AG04450 (cell line): ENCODE measurements around the gene RBM19. TPM values are rescaled to one million over a fixed set of nuclear protein-coding genes. Genes with fewer than 3 reads are reported as not detected.
"Not testable (repeated sequence)": the region's sequence is repeated elsewhere in the genome, so short reads cannot be mapped to it uniquely, and the experiment has no call there.

ENCODE experiments used
- CTCF ChIA-PET: fragments of 300-600, 350-600 bp; formaldehyde crosslinking; extraction: SDS; loops from one replicate; lab custom pipeline; 2022; ENCODE audit warnings: antibody characterized with exemption, inconsistent platforms; lab: Charles Lee
- POLR2A ChIA-PET: fragments of 350-600 bp; formaldehyde crosslinking; extraction: SDS; loops from one replicate; lab custom pipeline; 2021; ENCODE audit warnings: antibody characterized with exemption, inconsistent platforms; lab: Yijun Ruan, JAX
- DNase-seq: peaks from one replicate; pipeline ENCODE4 v3.0.0-alpha.2; 2011; ENCODE audit warnings: low read depth, low spot score
- H3K27ac ChIP-seq: one replicate; pipeline ENCODE4 v1.5.1; 2012; ENCODE audit warnings: low read depth, low read length, control low read depth
- H3K27me3 ChIP-seq: one replicate; pipeline ENCODE4 v1.6.0; 2012; ENCODE audit warnings: low read length; ENCODE audit not compliant: control insufficient read depth, insufficient read depth
- H3K4me3 ChIP-seq: 2 replicates; pipeline ENCODE4 v1.5.1; 2011; ENCODE audit warnings: mild to moderate bottlenecking, low read depth, low read length, control low read depth
- H3K9me3 ChIP-seq: 2 replicates; pipeline ENCODE4 v1.5.1; 2012; ENCODE audit warnings: low read length; ENCODE audit not compliant: control insufficient read depth, insufficient read depth
- CTCF ChIP-seq: IDR thresholded peaks from 2 replicates; pipeline ENCODE4 v1.5.1; 2011; ENCODE audit warnings: low read depth, low read length, control low read depth, inconsistent platforms
- polyA plus RNA-seq: library from polyadenylated mRNA; depleted of rRNA; stranded (reverse); fragments of >200 nt; gene quantifications from 2 replicates; pipeline ENCODE4 v1.2.3, GENCODE V29; 2011

Gene RBM19
- polyA plus RNA-seq, 1 experiment, result 10.6 TPM

- TF ChIP-seq CTCF, result no peak
- ChIA-PET POLR2A (no interaction called here), CTCF (interaction anchor here (0.7 to 2.8 kb wide), 2 partner anchors 13 to 14 kb away, joined by 3 to 16 read pairs; no protein-coding TSS in a partner anchor)
- Histone ChIP-seq H3K4me3 (no peak overlapping the region), H3K27ac (no peak overlapping the region), H3K9me3 (no peaks in the 10 kb centered on the region), H3K27me3 (peaks cover 6% of the 10 kb centered on the region)
- DNase-seq, result no peak
These were observed 27.9 kb upstream of the RBM19 start for GRCh38 chr12:113994051-113994450.

- H3K27me3 ChIP-seq, DNase-seq, H3K4me3 ChIP-seq, H3K27ac ChIP-seq, H3K9me3 ChIP-seq, POLR2A ChIA-PET: not testable (repeated sequence)
- CTCF ChIA-PET, result interaction anchor here (3.5 kb wide), 1 partner anchor 13 kb away, joined by 19 read pairs; no protein-coding TSS in a partner anchor
These were observed 26.6 kb upstream of the RBM19 start for GRCh38 chr12:113992751-113993150.

- no peak for DNase-seq
- no peaks in the 10 kb centered on the region for H3K9me3 ChIP-seq
- no peak overlapping the region for H3K4me3 ChIP-seq
- CTCF ChIA-PET, result interaction anchor here (1.4 to 3.5 kb wide), 2 partner anchors 11 to 518 kb away, joined by 3 to 19 read pairs; no protein-coding TSS in a partner anchor
- POLR2A ChIA-PET, result interaction anchor here (0.6 kb wide), 1 partner anchor 216 kb away, joined by 5 read pairs; no protein-coding TSS in a partner anchor
- H3K27ac ChIP-seq, result no peak overlapping the region
- no peak for TF ChIP-seq CTCF
- peaks cover 9% of the 10 kb centered on the region for H3K27me3 ChIP-seq
These were observed 25.3 kb upstream of the RBM19 start for GRCh38 chr12:113991224-113992044.

- H3K9me3 ChIP-seq, result no peaks in the 10 kb centered on the region
- H3K27ac ChIP-seq, result no peak overlapping the region
- CTCF ChIA-PET, result interaction anchor here (0.6 to 3.5 kb wide), 3 partner anchors 10 to 519 kb away, joined by 3 to 19 read pairs (median 4); no protein-coding TSS in a partner anchor
- DNase-seq, result no peak
- POLR2A ChIA-PET, result no interaction called here
- no peak overlapping the region for H3K4me3 ChIP-seq
- TF ChIP-seq CTCF, result no peak
- H3K27me3 ChIP-seq, result peaks cover 4% of the 10 kb centered on the region
These were observed 24.4 kb upstream of the RBM19 start for GRCh38 chr12:113990250-113991223.

- POLR2A ChIA-PET, result no interaction called here
- Histone ChIP-seq H3K27ac (no peak overlapping the region), H3K9me3 (no peaks in the 10 kb centered on the region), H3K27me3 (peaks cover 8% of the 10 kb centered on the region), H3K4me3 (no peak overlapping the region)
- TF ChIP-seq CTCF, result no peak
- CTCF ChIA-PET, result interaction anchor here (1.0 kb wide), 1 partner anchor 520 kb away, joined by 3 read pairs; no protein-coding TSS in a partner anchor
- DNase-seq, result no peak
These were observed 22.9 kb upstream of the RBM19 start for GRCh38 chr12:113988976-113989375.
